ENCODE measurements around the gene KRTAP6-1. TPM values are rescaled to one million over a fixed set of nuclear protein-coding genes. Genes with fewer than 3 reads are reported as not detected.

KRTAP6-1 gene
- total RNA-seq, 6 experiments from 2014 or later, result not detected

GRCh38 chr21:30620522-30620921 is 6.8 kb upstream of the KRTAP6-1 start, which contains the start of gene KRTAP20-4:
TSS of gene KRTAP20-4 (plus strand) at chr21:30620627.
- peaks cover 64% of the 10 kb centered on the region for H3K9me3 Mint-ChIP-seq

GRCh38 chr21:30620080-30620479 is 6.3 kb upstream of the KRTAP6-1 start:
- H3K27ac Mint-ChIP-seq, result no peak overlapping the region

More at GRCh38 chr21:30620522-30620921, 6.8 kb upstream of the KRTAP6-1 start, which contains the start of gene KRTAP20-4:
- TF ChIP-seq CTCF (IDR thresholded peaks at IDR 0.05), result no peak
- H3K27ac Mint-ChIP-seq, result no peak within 1 kb of the TSS
- DNase-seq, result no peak
- H3K27me3 Mint-ChIP-seq (ENCODE audit: insufficient read depth), result no peaks in the 10 kb centered on the region
- peaks cover 4% of the 10 kb centered on the region; the same call in 1 of the 2 replicates for H3K36me3 Mint-ChIP-seq (ENCODE audit: low read depth)
- no peak within 1 kb of the TSS for H3K4me3 Mint-ChIP-seq
- no peaks in the 10 kb centered on the region for H3K4me1 Mint-ChIP-seq (ENCODE audit: low read depth)

GRCh38 chr21:30616125-30616524 is 2.4 kb upstream of the KRTAP6-1 start, which contains the start of gene KRTAP20-1:
TSS of gene KRTAP20-1 (plus strand) at chr21:30616425. CDS start at chr21:30616455, 30 bp downstream.
- DNase-seq, result no peak
- no peaks in the 10 kb centered on the region for H3K4me1 Mint-ChIP-seq (ENCODE audit: low read depth)
- no peak within 1 kb of the TSS for H3K27ac Mint-ChIP-seq
- H3K4me3 Mint-ChIP-seq, result no peak within 1 kb of the TSS
- no peaks in the 10 kb centered on the region; the same call in 1 of the 2 replicates for H3K36me3 Mint-ChIP-seq (ENCODE audit: low read depth)
- H3K9me3 Mint-ChIP-seq, result peaks cover 51% of the 10 kb centered on the region
- H3K27me3 Mint-ChIP-seq (ENCODE audit: insufficient read depth), result no peaks in the 10 kb centered on the region
- no peak for TF ChIP-seq CTCF (IDR thresholded peaks at IDR 0.05)

More at GRCh38 chr21:30620080-30620479, 6.3 kb upstream of the KRTAP6-1 start:
- H3K36me3 Mint-ChIP-seq (ENCODE audit: low read depth), result peaks cover 4% of the 10 kb centered on the region; the same call in 1 of the 2 replicates
- H3K4me1 Mint-ChIP-seq (ENCODE audit: low read depth), result no peaks in the 10 kb centered on the region
- peaks cover 64% of the 10 kb centered on the region for H3K9me3 Mint-ChIP-seq
- TF ChIP-seq CTCF (IDR thresholded peaks at IDR 0.05), result no peak
- DNase-seq, result no peak
- H3K27me3 Mint-ChIP-seq (ENCODE audit: insufficient read depth), result no peaks in the 10 kb centered on the region
- H3K4me3 Mint-ChIP-seq, result no peak overlapping the region

GRCh38 chr21:30615199-30615598 is 1.5 kb upstream of the KRTAP6-1 start:
- Mint-ChIP-seq H3K4me3 (no peak overlapping the region), H3K27me3 (ENCODE audit: insufficient read depth) (no peaks in the 10 kb centered on the region), H3K27ac (no peak overlapping the region), H3K36me3 (ENCODE audit: low read depth) (no peaks in the 10 kb centered on the region; the same call in 1 of the 2 replicates), H3K9me3 (peaks cover 61% of the 10 kb centered on the region), H3K4me1 (ENCODE audit: low read depth) (no peaks in the 10 kb centered on the region)
- DNase-seq, result no peak
- TF ChIP-seq CTCF (IDR thresholded peaks at IDR 0.05), result no peak

GRCh38 chr21:30612132-30612531 is 1.6 kb downstream of the KRTAP6-1 start:
- TF ChIP-seq CTCF (IDR thresholded peaks at IDR 0.05), result no peak

More at GRCh38 chr21:30612132-30612531, 1.6 kb downstream of the KRTAP6-1 start:
- DNase-seq, result no peak
- peaks cover 63% of the 10 kb centered on the region for H3K9me3 Mint-ChIP-seq
- no peaks in the 10 kb centered on the region for H3K4me1 Mint-ChIP-seq (ENCODE audit: low read depth)
- H3K27me3 Mint-ChIP-seq (ENCODE audit: insufficient read depth), result no peaks in the 10 kb centered on the region
- no peak overlapping the region for H3K27ac Mint-ChIP-seq
- peaks cover 5% of the 10 kb centered on the region; the same call in 1 of the 2 replicates for H3K36me3 Mint-ChIP-seq (ENCODE audit: low read depth)
- no peak overlapping the region for H3K4me3 Mint-ChIP-seq

All from HFFc6 (cell line).